GM11168 (cell line): ENCODE data around the gene NFKBIE.

Experiments used
- in situ Hi-C: fragments of 300-500 bp; cut with MboI; formaldehyde crosslinking; loops from one replicate; pipeline ENCODE4 v1.12.0; 2022; ENCODE audit warnings: low sequenced_read_pairs; ENCODE audit not compliant: unreplicated experiment

NFKBIE gene

GRCh38 chr6:44265007-44265721 is at the start of gene NFKBIE:
TSS of gene NFKBIE (minus strand) at chr6:44265551. CDS start at chr6:44265346, 205 bp downstream.
- in situ Hi-C loops: no loop called here

- in situ Hi-C loops: loop anchor here (25.0 kb wide), 1 partner anchor 1873 kb away; no protein-coding TSS in a partner anchor
These were observed 49.3 kb upstream of the NFKBIE start for GRCh38 chr6:44314657-44315056.

- in situ Hi-C loops: loop anchor here (25.0 kb wide), 1 partner anchor 1874 kb away; no protein-coding TSS in a partner anchor
These were observed 47.8 kb upstream of the NFKBIE start, which contains the start of gene AARS2 for GRCh38 chr6:44312901-44313788. TSS of gene AARS2 (minus strand) at chr6:44313347. CDS start at chr6:44313323, 24 bp downstream.

- in situ Hi-C loops: loop anchor here (25.0 kb wide), 1 partner anchor 1876 kb away; no protein-coding TSS in a partner anchor
These were observed 46.4 kb upstream of the NFKBIE start for GRCh38 chr6:44311767-44312166.

GRCh38 chr6:44311304-44311703 is 46.0 kb upstream of the NFKBIE start:
- in situ Hi-C loops: loop anchor here (25.0 kb wide), 1 partner anchor 1876 kb away; no protein-coding TSS in a partner anchor

- in situ Hi-C loops: loop anchor here (25.0 kb wide), 1 partner anchor 1877 kb away; no protein-coding TSS in a partner anchor
These were observed 44.9 kb upstream of the NFKBIE start for GRCh38 chr6:44310241-44310640.

GRCh38 chr6:44309631-44310030 is 44.3 kb upstream of the NFKBIE start:
- in situ Hi-C loops: loop anchor here (25.0 kb wide), 1 partner anchor 1878 kb away; no protein-coding TSS in a partner anchor

GRCh38 chr6:44309092-44309491 is 43.7 kb upstream of the NFKBIE start:
- in situ Hi-C loops: loop anchor here (25.0 kb wide), 1 partner anchor 1878 kb away; no protein-coding TSS in a partner anchor

GRCh38 chr6:44307217-44307616 is 41.9 kb upstream of the NFKBIE start:
- in situ Hi-C loops: loop anchor here (25.0 kb wide), 1 partner anchor 1880 kb away; no protein-coding TSS in a partner anchor

GRCh38 chr6:44306710-44307109 is 41.4 kb upstream of the NFKBIE start:
- in situ Hi-C loops: loop anchor here (25.0 kb wide), 1 partner anchor 1881 kb away; no protein-coding TSS in a partner anchor

- in situ Hi-C loops: loop anchor here (25.0 kb wide), 1 partner anchor 1882 kb away; no protein-coding TSS in a partner anchor
These were observed 39.9 kb upstream of the NFKBIE start for GRCh38 chr6:44305200-44305725.

- in situ Hi-C loops: loop anchor here (25.0 kb wide), 1 partner anchor 1883 kb away; no protein-coding TSS in a partner anchor
These were observed 39.2 kb upstream of the NFKBIE start for GRCh38 chr6:44304282-44305199.

GRCh38 chr6:44303842-44304241 is 38.5 kb upstream of the NFKBIE start:
- in situ Hi-C loops: loop anchor here (25.0 kb wide), 1 partner anchor 1883 kb away; no protein-coding TSS in a partner anchor

GRCh38 chr6:44302856-44303255 is 37.5 kb upstream of the NFKBIE start:
- in situ Hi-C loops: loop anchor here (25.0 kb wide), 1 partner anchor 1884 kb away; no protein-coding TSS in a partner anchor

- in situ Hi-C loops: loop anchor here (25.0 kb wide), 1 partner anchor 1885 kb away; no protein-coding TSS in a partner anchor
These were observed 36.6 kb upstream of the NFKBIE start for GRCh38 chr6:44301782-44302564.

- in situ Hi-C loops: loop anchor here (25.0 kb wide), 1 partner anchor 1886 kb away; no protein-coding TSS in a partner anchor
These were observed 35.8 kb upstream of the NFKBIE start for GRCh38 chr6:44301106-44301505.

GRCh38 chr6:44300292-44300823 is 35.0 kb upstream of the NFKBIE start:
- in situ Hi-C loops: loop anchor here (25.0 kb wide), 1 partner anchor 1887 kb away; no protein-coding TSS in a partner anchor

- in situ Hi-C loops: no loop called here
These were observed 33.5 kb upstream of the NFKBIE start for GRCh38 chr6:44298864-44299263.
